Ramos (cell line): ENCODE data around the gene HLA-DOA.

ENCODE experiments used
- in situ Hi-C: fragments of 300-500 bp; cut with MboI; formaldehyde crosslinking; loops from one replicate; pipeline ENCODE4 v1.14.3; 2022; ENCODE audit warnings: low sequenced_read_pairs; ENCODE audit not compliant: unreplicated experiment

Gene HLA-DOA

DNA sequence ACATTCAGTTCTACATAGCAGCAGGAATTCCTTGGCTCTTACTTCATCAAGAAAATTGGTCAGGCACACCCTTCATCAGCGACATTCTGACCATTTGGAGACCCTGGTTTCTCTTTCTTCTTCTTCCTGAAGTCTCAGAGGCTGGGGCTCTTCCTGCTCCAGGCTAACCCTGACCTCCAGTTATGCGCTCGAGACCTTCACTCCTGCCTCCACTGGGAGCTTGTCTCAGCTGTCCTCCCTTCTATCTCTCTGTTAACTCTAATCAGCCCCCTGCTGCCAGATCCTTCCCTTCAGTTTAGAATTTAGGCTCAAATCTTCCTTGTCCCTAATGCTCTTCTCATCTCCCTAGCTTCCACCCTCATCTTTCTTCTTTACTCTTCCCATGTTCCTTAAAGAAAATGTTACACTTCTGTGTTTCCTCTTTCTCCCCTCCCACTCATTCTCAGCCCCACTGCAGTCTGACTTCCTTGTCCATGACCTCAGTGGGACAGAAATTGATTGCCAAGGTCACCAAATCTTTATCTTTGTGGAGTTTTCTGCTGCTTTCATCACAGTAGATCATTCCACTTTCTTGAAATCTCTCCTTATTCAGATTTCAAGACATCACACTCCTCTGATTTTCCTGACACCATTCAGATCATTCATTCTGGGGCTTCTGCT, 8.4 kb upstream of the HLA-DOA start:
- in situ Hi-C loops: no loop called here

DNA sequence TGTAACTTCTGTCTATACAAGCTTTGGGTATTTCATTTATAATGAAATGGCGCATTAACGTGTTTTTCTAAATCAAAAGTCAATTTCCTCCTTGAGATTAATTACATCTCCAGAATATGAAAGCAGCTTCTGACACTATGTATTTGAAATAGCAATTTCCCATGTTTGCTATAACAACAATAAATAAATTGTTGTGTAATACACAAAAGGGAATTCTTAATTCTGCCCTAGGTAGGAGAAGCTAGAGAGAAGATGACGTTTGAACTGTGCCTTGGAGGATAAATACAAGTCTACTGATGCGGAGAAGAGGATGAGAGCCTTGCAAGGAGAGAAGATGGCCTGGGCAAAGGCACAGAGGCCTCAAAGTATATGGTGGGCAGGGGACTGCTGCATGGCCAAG, 7.6 kb upstream of the HLA-DOA start:
- in situ Hi-C loops: no loop called here

DNA sequence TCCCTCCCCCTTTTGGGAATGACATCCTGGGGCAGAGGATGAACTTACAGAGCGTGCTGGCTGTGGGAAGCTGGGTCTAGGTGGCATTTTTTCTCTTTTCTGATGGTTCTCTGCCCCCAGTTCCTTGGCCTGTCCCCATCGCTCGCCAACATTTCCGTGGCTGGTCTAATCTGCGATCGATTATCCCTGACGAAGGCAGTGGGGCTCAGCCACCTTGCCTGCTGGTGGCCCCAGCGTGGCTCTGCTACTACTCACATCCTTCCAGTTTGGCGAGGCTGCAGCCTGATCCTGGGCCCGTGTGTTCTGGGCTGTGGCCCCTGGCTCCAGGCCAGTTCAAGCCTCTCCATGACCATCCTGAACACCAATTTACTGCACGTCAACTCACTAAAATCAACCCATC, 6.4 kb upstream of the HLA-DOA start:
- in situ Hi-C loops: no loop called here

GRCh38 chr6:33014841-33015634, 5.6 kb upstream of the HLA-DOA start:
- in situ Hi-C loops: loop anchor here (5.0 kb wide), 1 partner anchor 67 kb away; no protein-coding TSS in a partner anchor

DNA sequence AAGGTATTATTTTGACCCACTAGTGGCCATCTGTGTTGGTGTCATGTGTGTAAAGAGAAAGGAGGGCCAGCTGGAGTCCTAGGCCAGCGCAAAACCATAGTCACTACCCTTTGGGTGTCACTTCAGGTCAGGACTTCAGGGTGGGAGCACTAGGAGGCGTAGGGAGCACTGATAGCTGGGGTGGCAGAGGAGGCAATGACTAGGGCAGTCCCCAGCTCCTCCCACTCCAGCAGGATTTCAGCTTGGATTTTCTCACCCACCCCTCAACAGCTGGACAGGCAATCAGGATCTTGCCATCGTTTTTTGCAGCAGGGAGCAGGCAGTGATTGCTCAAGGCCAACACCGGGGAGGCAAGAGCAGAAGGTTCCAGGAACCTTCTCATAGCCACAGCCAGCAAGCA, 4.2 kb upstream of the HLA-DOA start:
- in situ Hi-C loops: loop anchor here (5.0 kb wide), 1 partner anchor 69 kb away; no protein-coding TSS in a partner anchor

DNA sequence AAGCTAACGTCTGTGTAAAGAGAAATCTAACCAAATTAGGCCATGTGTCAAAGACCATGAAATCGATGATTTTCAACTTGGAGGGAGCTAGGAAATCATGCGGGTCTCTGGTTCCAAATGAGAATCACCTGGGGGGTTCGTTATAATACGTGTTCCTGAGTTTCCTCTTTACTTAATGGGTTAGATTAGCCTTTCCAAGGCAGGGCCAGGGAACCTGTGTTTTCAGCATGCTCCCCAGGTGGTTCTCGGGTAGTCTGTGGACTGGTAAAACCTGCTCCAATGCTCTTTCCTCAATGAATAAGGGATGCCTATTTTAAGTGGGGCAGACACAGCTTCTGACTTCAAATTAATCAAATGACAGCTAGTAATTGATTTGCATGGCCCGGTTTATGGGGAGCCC, 965 bp upstream of the HLA-DOA start:
- in situ Hi-C loops: loop anchor here (5.0 kb wide), 1 partner anchor 72 kb away; no protein-coding TSS in a partner anchor

DNA sequence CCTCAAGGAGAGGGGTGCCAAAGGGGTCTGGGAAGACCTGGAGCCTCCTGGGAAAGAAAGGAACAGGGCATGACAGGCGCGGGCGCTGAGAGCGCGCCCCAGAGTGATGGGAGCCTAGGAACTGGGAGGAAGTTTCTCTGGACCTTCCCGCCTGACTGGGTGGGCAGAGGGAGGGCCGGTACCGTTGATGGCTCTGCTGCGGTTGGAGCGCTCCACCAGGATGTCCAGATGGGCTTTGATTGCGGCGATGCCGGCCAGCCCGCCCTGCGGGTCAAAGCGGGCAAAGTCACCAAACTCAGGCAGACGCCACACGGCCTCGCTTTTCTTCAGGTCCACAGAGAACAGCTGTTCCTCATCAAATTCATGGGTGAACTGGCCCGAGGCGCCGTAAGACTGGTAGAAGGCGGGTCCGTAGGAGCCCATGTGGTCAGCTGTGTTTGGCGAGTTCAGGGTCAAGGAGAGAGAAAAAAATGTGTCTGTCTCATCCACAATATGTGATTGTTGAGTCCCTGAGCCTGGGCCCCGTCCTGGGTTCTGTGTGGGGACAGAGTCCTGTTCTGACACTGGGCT, 1.5 kb downstream of the HLA-DOA start:
- in situ Hi-C loops: loop anchor here (10.0 kb wide), 1 partner anchor 237 kb away; no protein-coding TSS in a partner anchor

GRCh38 chr6:33004940-33005339, 4.5 kb downstream of the HLA-DOA start:
- in situ Hi-C loops: loop anchor here (10.0 kb wide), 1 partner anchor 240 kb away; no protein-coding TSS in a partner anchor

DNA sequence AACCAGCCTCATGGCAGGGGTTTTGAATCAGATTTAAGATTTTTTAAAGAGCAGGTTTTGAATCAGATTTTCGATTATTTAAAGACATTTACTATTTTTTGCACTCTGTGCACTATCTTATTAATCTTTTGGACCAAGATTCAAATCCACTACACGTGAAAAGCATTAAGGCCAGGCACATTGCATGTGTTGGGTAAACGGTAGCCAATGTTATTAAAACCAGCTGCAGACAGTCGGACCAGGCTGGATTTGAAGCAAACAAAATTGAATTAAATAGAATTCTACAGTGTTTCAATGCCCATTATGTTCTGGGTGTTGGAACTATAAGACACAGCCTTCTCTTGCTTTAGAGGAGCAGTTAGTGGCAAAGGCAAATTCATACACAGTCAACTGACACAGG, 7.7 kb downstream of the HLA-DOA start:
- in situ Hi-C loops: loop anchor here (10.0 kb wide), 1 partner anchor 243 kb away; no protein-coding TSS in a partner anchor

- in situ Hi-C loops: loop anchor here (10.0 kb wide), 1 partner anchor 245 kb away; no protein-coding TSS in a partner anchor
These were observed 9.3 kb downstream of the HLA-DOA start for GRCh38 chr6:33000055-33000454.

DNA sequence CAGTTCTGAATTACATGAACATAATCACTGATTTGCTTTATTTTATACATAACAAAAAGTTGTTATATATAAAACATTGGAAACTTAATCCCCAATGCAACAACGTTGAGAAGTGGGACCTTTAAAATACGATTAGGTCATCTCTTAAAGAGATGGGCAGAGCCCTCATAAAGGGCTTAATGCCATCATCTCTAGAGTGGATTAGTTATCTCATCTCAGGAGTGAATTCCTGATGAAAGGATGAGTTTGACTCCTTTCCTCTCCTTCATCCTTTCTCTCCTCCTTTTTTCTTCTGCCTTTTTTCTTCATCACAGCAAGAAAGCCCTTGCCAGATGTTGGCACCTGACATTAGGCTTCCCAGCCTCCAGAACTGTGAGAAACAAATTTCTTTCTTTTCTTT, 13.9 kb downstream of the HLA-DOA start:
- in situ Hi-C loops: no loop called here

- in situ Hi-C loops: no loop called here
These were observed 15.9 kb downstream of the HLA-DOA start for GRCh38 chr6:32993363-32993973.

GRCh38 chr6:32991972-32992371, 17.4 kb downstream of the HLA-DOA start:
- in situ Hi-C loops: no loop called here

DNA sequence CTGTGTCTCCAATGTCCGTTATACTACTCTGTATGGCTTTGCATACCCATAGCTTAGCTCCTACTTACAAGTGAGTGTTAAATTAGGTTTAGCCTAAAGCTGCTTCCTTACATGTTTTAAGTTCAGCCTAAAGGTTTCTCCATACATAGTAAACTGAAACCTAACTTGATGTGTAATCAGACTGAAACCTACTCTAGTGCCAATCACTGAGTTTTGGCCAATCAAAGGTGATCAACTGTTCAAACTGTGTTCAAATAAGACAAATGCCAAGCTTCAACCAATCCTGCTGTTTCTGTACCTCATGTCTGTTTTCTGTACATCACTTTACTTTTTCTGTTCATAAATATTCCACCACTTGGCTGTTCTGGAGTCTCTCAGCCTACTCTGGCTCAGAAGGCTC, 20.0 kb downstream of the HLA-DOA start:
- in situ Hi-C loops: loop anchor here (5.0 kb wide), 1 partner anchor 97 kb away; no protein-coding TSS in a partner anchor

DNA sequence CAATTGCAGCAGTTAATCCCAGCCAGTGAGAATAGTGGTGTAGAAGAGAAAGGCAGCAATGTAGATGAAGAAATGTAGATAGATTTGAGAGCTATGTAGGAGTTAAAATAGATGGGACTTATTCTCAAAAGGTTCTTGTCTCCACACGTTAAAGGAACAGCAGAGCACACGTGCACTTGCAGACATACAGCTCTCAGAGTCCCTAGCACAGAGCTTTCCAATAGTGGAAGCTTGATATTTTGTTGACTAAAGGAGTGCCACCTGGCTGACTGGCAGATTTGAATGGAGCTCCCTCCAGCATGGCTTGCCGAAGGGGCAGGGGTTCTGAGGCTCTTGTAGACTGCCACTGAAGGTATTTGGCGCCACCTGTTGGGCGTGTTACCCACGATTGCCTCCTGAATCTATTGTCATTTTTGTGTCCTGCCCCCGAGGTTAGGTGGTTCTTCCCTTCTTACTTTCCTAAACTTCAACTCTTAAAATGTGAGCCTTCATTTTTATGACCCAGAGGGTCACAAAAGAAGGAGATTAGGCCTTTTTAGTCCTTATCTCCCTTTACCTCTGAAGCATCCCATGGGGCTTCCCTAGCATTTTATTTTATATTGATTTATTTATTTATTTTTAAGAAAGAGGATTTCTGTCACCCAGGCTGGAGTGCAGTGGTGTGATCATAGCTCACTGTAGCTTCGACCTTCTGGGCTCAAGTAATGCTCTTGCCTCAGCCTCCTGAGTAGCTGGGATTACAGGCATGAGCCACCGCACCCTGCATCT, 24.6 kb downstream of the HLA-DOA start:
- in situ Hi-C loops: loop anchor here (5.0 kb wide), 1 partner anchor 93 kb away; no protein-coding TSS in a partner anchor

GRCh38 chr6:32983964-32984621, 25.3 kb downstream of the HLA-DOA start:
- in situ Hi-C loops: no loop called here

DNA sequence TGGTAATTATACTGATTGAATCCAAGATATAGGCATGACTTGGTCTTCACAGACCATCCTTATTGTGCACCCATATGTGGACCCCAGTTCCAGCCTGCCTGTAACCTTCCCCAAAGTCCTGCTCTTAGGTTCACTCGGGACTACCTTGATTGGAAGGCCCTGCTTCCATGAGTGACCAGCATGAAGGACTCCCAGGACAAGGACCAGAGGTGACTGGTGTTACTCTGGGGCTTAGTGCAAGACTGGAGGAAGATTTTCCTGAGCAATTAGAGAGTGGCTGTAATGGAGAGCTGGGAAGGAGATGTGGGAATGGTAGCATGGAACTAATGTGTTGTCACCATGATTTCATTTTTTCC, 25.9 kb downstream of the HLA-DOA start:
- in situ Hi-C loops: no loop called here

DNA sequence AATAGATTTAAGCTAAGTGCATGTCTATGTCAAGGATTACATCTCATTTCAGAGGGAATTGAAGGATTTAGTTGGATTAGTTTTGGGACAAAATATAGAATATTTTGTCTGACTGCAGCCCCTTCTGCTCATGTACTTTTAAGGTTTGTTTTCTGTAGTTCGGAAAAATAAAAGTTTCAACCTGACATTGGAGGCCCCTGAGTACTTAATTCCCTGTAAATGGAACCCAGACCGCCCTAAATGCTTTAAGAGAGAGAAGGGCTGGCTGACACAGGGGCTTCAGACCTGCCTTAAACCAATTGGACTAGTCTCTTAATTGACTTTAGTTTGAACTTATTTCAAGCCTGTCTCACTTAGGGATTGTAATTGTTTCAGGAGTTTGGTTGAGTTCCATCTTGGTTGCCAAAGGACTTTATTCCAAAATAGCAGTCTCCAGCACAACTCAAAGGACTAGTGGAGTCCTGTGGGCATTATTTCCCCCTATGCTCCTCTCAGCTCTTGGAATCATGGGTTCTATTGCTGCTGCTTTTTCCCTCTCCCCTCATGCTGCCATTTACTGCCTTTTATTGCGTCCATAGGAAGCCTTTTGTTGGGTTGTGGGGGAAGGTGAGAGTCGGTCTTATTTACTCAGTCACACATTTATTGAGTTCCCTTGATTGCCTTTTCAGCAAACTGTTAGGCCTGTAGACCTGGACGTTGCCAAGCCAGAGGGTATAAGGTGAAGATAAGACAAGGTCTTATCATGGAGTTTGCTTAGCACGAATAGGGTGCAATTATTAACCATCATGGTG, 26.5 kb downstream of the HLA-DOA start:
- in situ Hi-C loops: no loop called here
